ENCODE measurements around the gene STAC3.

Gene STAC3

DNA sequence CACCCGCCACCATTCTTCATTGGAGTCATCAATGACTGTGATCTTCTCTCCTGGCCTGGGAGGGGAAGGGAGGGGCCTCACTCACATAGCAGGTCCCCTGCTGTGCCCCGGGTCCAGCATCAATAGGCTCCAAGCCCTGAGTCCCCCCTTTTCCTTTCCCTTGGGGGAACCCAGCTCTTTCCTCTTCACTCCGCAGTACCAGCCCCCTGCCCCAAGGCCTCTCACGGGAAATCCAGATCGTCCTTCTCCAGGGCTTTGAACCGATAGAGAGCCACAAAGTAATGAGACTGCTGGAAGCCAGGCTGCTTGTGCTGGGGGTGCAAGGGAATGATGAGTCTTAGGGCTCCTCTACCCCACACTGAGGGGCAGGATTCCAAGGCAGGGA is 6.7 kb downstream of the STAC3 start:
- Histone ChIP-seq H3K9me2 (replicated peaks; ENCODE audit: insufficient read depth, low read length) (no peaks in the 10 kb centered on the region), H3K9me3 (ENCODE audit: insufficient read depth, low read length) (no peaks in the 10 kb centered on the region), H2AFZ (ENCODE audit: low read depth, low read length, severe bottlenecking) (no peak overlapping the region), H3K36me3 (ENCODE audit: low read length) (no peaks in the 10 kb centered on the region), H4K20me1 (ENCODE audit: low read depth, low read length) (no peaks in the 10 kb centered on the region; the same call in 1 of the 2 replicates), H3F3A (ENCODE audit: insufficient read depth) (peaks cover 27% of the 10 kb centered on the region), H3K9ac (ENCODE audit: low read length) (0 out of 2 replicates have a peak overlapping the region, but pooled peaks have one; percentile 92), H3K27me3 (ENCODE audit: low read length) (no peaks in the 10 kb centered on the region), H3K4me3 (ENCODE audit: insufficient read depth, low read length, poor library complexity, severe bottlenecking) (no peak overlapping the region), H3K4me2 (ENCODE audit: low read depth, low read length, poor library complexity, severe bottlenecking) (no peak overlapping the region), H3K27ac (ENCODE audit: low read depth, low read length) (no peak overlapping the region), H3K79me2 (ENCODE audit: insufficient read depth, low read length) (no peaks in the 10 kb centered on the region)
- TF ChIP-seq, protein P1, sequence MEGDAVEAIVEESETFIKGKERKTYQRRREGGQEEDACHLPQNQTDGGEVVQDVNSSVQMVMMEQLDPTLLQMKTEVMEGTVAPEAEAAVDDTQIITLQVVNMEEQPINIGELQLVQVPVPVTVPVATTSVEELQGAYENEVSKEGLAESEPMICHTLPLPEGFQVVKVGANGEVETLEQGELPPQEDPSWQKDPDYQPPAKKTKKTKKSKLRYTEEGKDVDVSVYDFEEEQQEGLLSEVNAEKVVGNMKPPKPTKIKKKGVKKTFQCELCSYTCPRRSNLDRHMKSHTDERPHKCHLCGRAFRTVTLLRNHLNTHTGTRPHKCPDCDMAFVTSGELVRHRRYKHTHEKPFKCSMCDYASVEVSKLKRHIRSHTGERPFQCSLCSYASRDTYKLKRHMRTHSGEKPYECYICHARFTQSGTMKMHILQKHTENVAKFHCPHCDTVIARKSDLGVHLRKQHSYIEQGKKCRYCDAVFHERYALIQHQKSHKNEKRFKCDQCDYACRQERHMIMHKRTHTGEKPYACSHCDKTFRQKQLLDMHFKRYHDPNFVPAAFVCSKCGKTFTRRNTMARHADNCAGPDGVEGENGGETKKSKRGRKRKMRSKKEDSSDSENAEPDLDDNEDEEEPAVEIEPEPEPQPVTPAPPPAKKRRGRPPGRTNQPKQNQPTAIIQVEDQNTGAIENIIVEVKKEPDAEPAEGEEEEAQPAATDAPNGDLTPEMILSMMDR (IDR thresholded peaks at IDR 0.05; ENCODE audit: insufficient read depth, low read length, poor library complexity, severe bottlenecking): no peak
- no peak for TF ChIP-seq EZH2phosphoT487 (conservative IDR thresholded peaks at IDR 0.05; ENCODE audit: low read length)

DNA sequence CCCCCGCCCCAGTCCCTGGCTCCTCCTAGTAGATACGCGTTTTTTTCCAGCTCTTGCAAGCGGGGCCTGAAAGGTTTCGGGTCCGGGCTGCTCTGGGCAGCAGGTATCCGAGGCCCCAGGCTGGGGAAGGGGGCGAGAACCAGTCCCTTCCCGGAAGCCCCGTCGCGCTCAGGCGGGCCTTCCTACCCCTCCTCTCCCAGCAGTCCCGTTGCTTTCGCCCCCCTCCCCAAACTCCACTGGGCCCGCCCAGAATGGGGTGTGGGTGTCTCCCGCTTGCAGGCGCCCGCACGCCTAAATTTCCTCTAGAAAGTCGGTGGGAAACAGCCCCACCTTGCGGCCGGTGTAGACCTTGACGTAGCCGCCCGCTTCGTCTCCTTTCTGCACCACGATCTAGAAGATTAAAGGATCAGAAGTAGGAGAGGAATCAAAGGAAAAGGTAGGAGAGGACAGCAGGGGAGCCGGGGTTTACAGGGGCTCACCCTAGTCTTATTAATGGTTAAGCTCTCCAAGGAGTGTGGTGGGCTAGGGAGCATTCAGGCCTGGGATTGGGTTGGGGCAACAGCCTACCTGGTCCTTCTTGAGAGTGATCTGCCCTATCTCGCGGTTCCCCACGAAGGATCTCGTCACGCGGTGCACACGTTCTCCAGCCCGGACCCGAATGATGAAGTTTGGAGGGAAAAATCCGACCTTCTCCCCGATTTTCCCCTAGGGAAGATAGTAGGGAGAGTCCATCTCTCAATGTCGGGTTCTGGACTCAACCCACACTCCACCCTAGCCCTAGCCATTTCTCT is 7.3 kb downstream of the STAC3 start:
- Histone ChIP-seq H3K9ac (ENCODE audit: low read length) (peak overlapping the region; percentile 92), H3K27ac (ENCODE audit: low read depth, low read length) (peak overlapping the region; percentile 88), H3K4me3 (ENCODE audit: insufficient read depth, low read length, poor library complexity, severe bottlenecking) (peak overlapping the region; percentile 40), H3K27me3 (ENCODE audit: low read length) (no peaks in the 10 kb centered on the region), H3F3A (ENCODE audit: insufficient read depth) (peaks cover 27% of the 10 kb centered on the region), H3K9me2 (replicated peaks; ENCODE audit: insufficient read depth, low read length) (no peaks in the 10 kb centered on the region), H3K79me2 (ENCODE audit: insufficient read depth, low read length) (no peaks in the 10 kb centered on the region), H3K36me3 (ENCODE audit: low read length) (no peaks in the 10 kb centered on the region), H2AFZ (ENCODE audit: low read depth, low read length, severe bottlenecking) (peak overlapping the region; percentile 73), H3K4me2 (ENCODE audit: low read depth, low read length, poor library complexity, severe bottlenecking) (peak overlapping the region; percentile 88), H3K9me3 (ENCODE audit: insufficient read depth, low read length) (no peaks in the 10 kb centered on the region), H4K20me1 (ENCODE audit: low read depth, low read length) (no peaks in the 10 kb centered on the region; the same call in 1 of the 2 replicates)
- TF ChIP-seq, protein P1 (IDR thresholded peaks at IDR 0.05; ENCODE audit: insufficient read depth, low read length, poor library complexity, severe bottlenecking): peak; percentile 92
- TF ChIP-seq EZH2phosphoT487 (conservative IDR thresholded peaks at IDR 0.05; ENCODE audit: low read length): no peak

DNA sequence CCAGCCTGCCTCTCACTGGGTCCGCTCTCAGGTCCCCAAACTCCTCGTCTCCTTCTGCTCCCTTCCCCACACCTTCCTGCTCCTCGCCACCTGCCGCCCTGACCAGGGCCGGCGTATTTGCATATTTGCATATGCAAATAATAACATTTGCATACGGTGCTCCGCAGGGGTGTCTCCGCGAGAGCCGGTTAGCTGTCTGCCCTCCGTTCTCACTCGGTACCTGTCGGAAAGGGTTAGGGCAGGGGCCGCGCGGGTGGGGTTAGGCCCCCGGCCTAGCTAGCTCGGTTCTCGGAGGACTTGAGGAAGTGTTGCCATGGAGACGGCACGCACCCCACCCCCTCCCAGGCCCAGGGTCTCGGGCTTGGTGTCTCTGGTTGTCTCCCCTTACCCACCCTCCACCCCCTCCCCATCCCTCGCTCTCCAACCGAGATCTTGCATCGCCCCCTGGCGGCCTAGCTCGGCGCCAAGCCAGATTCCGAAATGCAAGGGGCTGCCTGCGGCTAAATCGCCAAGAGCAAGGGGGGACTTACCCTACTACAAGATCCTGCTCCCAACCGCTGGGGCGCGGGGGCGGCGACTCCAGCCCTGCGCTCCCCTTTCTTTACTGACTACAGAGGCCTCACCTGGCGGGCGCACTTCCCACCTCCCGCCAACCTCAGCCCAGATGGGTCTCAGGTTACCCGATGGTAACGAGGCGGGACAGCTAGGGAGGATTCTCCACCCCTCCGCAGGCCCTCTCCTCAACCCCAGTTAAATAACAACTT is 8.1 kb downstream of the STAC3 start:
- H3K9ac ChIP-seq (ENCODE audit: low read length): peak overlapping the region; percentile 92
- H4K20me1 ChIP-seq (ENCODE audit: low read depth, low read length): no peaks in the 10 kb centered on the region; the same call in 1 of the 2 replicates

More for the DNA sequence above, 8.1 kb downstream of the STAC3 start:
- H3K79me2 ChIP-seq (ENCODE audit: insufficient read depth, low read length): no peaks in the 10 kb centered on the region
- TF ChIP-seq EZH2phosphoT487 (conservative IDR thresholded peaks at IDR 0.05; ENCODE audit: low read length): no peak
- TF ChIP-seq, protein P1 (IDR thresholded peaks at IDR 0.05; ENCODE audit: insufficient read depth, low read length, poor library complexity, severe bottlenecking): peak; percentile 97
- H3K27me3 ChIP-seq (ENCODE audit: low read length): no peaks in the 10 kb centered on the region
- H3F3A ChIP-seq (ENCODE audit: insufficient read depth): peaks cover 27% of the 10 kb centered on the region
- peak overlapping the region; percentile 40 for H3K4me3 ChIP-seq (ENCODE audit: insufficient read depth, low read length, poor library complexity, severe bottlenecking)
- peak overlapping the region; percentile 88 for H3K4me2 ChIP-seq (ENCODE audit: low read depth, low read length, poor library complexity, severe bottlenecking)
- H3K27ac ChIP-seq (ENCODE audit: low read depth, low read length): peak overlapping the region; percentile 88
- H3K9me3 ChIP-seq (ENCODE audit: insufficient read depth, low read length): no peaks in the 10 kb centered on the region
- H3K9me2 ChIP-seq (replicated peaks; ENCODE audit: insufficient read depth, low read length): no peaks in the 10 kb centered on the region
- H2AFZ ChIP-seq (ENCODE audit: low read depth, low read length, severe bottlenecking): peak overlapping the region; percentile 73
- no peaks in the 10 kb centered on the region for H3K36me3 ChIP-seq (ENCODE audit: low read length)

All from SU-DHL-6 (cell line).